Measurements from ENCODE around the gene LCP1. TPM values are rescaled to one million over a fixed set of nuclear protein-coding genes. Genes with fewer than 3 reads are reported as not detected.

The LCP1 gene
- total RNA-seq, 1 donor from 2014 or later, result 1.2 TPM

- DNase-seq (ENCODE audit: low spot score), result no peak
- Mint-ChIP-seq H3K36me3 (ENCODE audit: low read depth) (peaks cover under 1% of the 10 kb centered on the region), H3K4me3 (ENCODE audit: unreplicated experiment) (peak overlapping the region; percentile 74), H3K9me3 (ENCODE audit: low read depth) (peaks cover 4% of the 10 kb centered on the region), H3K27ac (ENCODE audit: unreplicated experiment) (peak overlapping the region; percentile 39), H3K4me1 (ENCODE audit: low read depth) (peaks cover 11% of the 10 kb centered on the region), H3K27me3 (ENCODE audit: low read depth) (peaks cover 1% of the 10 kb centered on the region)
- no peak for TF ChIP-seq CTCF (IDR thresholded peaks at IDR 0.05)
These were observed 29.1 kb upstream of the LCP1 start for GRCh38 chr13:46211116-46211482.

- Mint-ChIP-seq H3K9me3 (ENCODE audit: low read depth) (peaks cover under 1% of the 10 kb centered on the region), H3K4me3 (ENCODE audit: unreplicated experiment) (peak overlapping the region; percentile 74), H3K4me1 (ENCODE audit: low read depth) (peaks cover 11% of the 10 kb centered on the region), H3K27ac (ENCODE audit: unreplicated experiment) (no peak overlapping the region), H3K27me3 (ENCODE audit: low read depth) (peaks cover 1% of the 10 kb centered on the region), H3K36me3 (ENCODE audit: low read depth) (no peaks in the 10 kb centered on the region)
- no peak for DNase-seq (ENCODE audit: low spot score)
- no peak for TF ChIP-seq CTCF (IDR thresholded peaks at IDR 0.05)
These were observed 28.5 kb upstream of the LCP1 start for GRCh38 chr13:46210362-46211083.

- TF ChIP-seq CTCF (IDR thresholded peaks at IDR 0.05), result no peak
- no peaks in the 10 kb centered on the region for H3K9me3 Mint-ChIP-seq (ENCODE audit: low read depth)
- no peak for DNase-seq (ENCODE audit: low spot score)
- H3K4me1 Mint-ChIP-seq (ENCODE audit: low read depth), result peaks cover 11% of the 10 kb centered on the region
- no peaks in the 10 kb centered on the region for H3K36me3 Mint-ChIP-seq (ENCODE audit: low read depth)
- H3K4me3 Mint-ChIP-seq (ENCODE audit: unreplicated experiment), result no peak overlapping the region
- H3K27ac Mint-ChIP-seq (ENCODE audit: unreplicated experiment), result no peak overlapping the region
- H3K27me3 Mint-ChIP-seq (ENCODE audit: low read depth), result peaks cover 1% of the 10 kb centered on the region
These were observed 25.9 kb upstream of the LCP1 start for GRCh38 chr13:46207828-46208227.

GRCh38 chr13:46206143-46206542 is 24.2 kb upstream of the LCP1 start:
- Mint-ChIP-seq H3K9me3 (ENCODE audit: low read depth) (no peaks in the 10 kb centered on the region), H3K4me3 (ENCODE audit: unreplicated experiment) (no peak overlapping the region), H3K36me3 (ENCODE audit: low read depth) (no peaks in the 10 kb centered on the region), H3K27ac (ENCODE audit: unreplicated experiment) (no peak overlapping the region), H3K27me3 (ENCODE audit: low read depth) (peaks cover under 1% of the 10 kb centered on the region), H3K4me1 (ENCODE audit: low read depth) (peaks cover 2% of the 10 kb centered on the region)
- DNase-seq (ENCODE audit: low spot score), result no peak
- no peak for TF ChIP-seq CTCF (IDR thresholded peaks at IDR 0.05)

GRCh38 chr13:46202966-46203365 is 21.0 kb upstream of the LCP1 start:
- H3K36me3 Mint-ChIP-seq (ENCODE audit: low read depth), result no peaks in the 10 kb centered on the region
- H3K27me3 Mint-ChIP-seq (ENCODE audit: low read depth), result no peaks in the 10 kb centered on the region
- no peak for DNase-seq (ENCODE audit: low spot score)
- no peak overlapping the region for H3K4me3 Mint-ChIP-seq (ENCODE audit: unreplicated experiment)
- H3K4me1 Mint-ChIP-seq (ENCODE audit: low read depth), result no peaks in the 10 kb centered on the region
- H3K27ac Mint-ChIP-seq (ENCODE audit: unreplicated experiment), result no peak overlapping the region
- H3K9me3 Mint-ChIP-seq (ENCODE audit: low read depth), result no peaks in the 10 kb centered on the region
- TF ChIP-seq CTCF (IDR thresholded peaks at IDR 0.05), result no peak
